Mucosa of rectum (tissue), 2 donors: Measurements from ENCODE around the gene ORM2.
"Not testable (repeated sequence)": the region's sequence is repeated elsewhere in the genome, so short reads cannot be mapped to it uniquely, and the experiment has no call there.

Experiments
- H3K27ac ChIP-seq, 2 donors: one replicate each; pipeline ENCODE4 v1.7.0; 2013; ENCODE audit warnings: inconsistent platforms in 2 of 2, low read depth in 2 of 2, low read length in 2 of 2
- H3K27me3 ChIP-seq, 2 donors: one replicate each; pipeline ENCODE4 v1.7.0; 2013; ENCODE audit warnings: low read length in 2 of 2; ENCODE audit not compliant: control insufficient read depth in 2 of 2, insufficient read depth in 2 of 2
- H3K36me3 ChIP-seq, 2 donors: one replicate each; pipeline ENCODE4 v1.7.0; 2013; ENCODE audit warnings: low read length in 2 of 2; ENCODE audit not compliant: control insufficient read depth in 2 of 2, insufficient read depth in 2 of 2
- H3K4me1 ChIP-seq, 2 donors: one replicate each; pipeline ENCODE4 v1.7.0; 2013; ENCODE audit warnings: low read length in 2 of 2, mild to moderate bottlenecking in 1 of 2; ENCODE audit not compliant: control insufficient read depth in 2 of 2, insufficient read depth in 2 of 2
- H3K4me3 ChIP-seq, 2 donors: one replicate each; pipeline ENCODE4 v1.7.0; 2013; ENCODE audit warnings: low read length in 2 of 2
- H3K9ac ChIP-seq, 2 donors: one replicate each; pipeline ENCODE4 v1.7.0; 2013; ENCODE audit warnings: low read length in 2 of 2, low read depth in 1 of 2, mild to moderate bottlenecking in 1 of 2
- H3K9me3 ChIP-seq, 2 donors: one replicate each; pipeline ENCODE4 v1.7.0; 2013; ENCODE audit warnings: low read length in 2 of 2; ENCODE audit not compliant: control insufficient read depth in 2 of 2
- donor health status: healthy.
- donor health status: Normal muscosa, but diverticular disease.

The ORM2 gene

DNA sequence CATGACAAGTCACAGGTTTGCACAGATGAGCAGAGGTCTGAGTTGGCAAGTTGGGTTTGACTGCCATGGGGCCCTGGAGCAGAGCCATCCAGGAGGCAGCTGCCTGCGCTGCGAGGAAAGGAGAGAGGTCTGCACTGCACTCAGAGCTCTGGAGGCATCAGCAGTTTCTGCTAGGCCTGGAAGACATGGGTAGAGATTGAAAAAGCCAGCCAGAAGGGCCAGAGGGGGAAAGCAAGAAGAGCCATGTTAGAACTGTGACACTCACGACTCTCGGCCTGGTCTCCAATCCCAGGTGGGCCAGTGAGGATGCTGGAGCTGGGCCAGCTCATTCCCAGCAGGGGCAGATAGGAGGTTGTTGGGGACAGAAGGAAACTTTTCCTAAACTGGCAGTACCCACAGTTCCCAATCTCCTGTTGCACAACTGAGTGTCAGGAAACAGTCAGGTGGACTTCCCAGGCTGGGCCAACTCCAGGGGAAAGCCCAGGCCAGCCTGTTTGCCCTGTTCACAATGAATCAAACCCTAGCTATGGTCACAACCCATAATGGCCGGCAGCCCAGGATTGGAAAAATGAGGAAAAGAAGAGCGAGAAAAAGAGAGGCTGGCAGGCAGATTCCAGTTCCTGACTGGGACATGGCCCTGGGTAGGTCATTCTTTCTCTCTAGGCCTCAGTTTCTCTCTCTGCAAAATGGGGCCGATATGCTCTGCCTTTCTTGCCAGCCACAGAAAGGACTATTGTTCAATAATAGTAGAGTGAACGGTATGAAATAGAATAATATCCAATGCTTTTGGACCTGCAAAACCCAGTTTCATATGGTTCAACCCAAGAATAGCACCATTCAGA is 14.6 kb upstream of the ORM2 start:
- H3K9me3 ChIP-seq: no peaks in the 10 kb centered on the region
- no peak overlapping the region for H3K27ac ChIP-seq
- H3K4me3 ChIP-seq: no peak overlapping the region
- H3K4me1 ChIP-seq: no peaks in the 10 kb centered on the region
- H3K9ac ChIP-seq: no peak overlapping the region
- H3K36me3 ChIP-seq: no peaks in the 10 kb centered on the region
- peaks cover 0 to 2% of the 10 kb centered on the region in 2 donors for H3K27me3 ChIP-seq

DNA sequence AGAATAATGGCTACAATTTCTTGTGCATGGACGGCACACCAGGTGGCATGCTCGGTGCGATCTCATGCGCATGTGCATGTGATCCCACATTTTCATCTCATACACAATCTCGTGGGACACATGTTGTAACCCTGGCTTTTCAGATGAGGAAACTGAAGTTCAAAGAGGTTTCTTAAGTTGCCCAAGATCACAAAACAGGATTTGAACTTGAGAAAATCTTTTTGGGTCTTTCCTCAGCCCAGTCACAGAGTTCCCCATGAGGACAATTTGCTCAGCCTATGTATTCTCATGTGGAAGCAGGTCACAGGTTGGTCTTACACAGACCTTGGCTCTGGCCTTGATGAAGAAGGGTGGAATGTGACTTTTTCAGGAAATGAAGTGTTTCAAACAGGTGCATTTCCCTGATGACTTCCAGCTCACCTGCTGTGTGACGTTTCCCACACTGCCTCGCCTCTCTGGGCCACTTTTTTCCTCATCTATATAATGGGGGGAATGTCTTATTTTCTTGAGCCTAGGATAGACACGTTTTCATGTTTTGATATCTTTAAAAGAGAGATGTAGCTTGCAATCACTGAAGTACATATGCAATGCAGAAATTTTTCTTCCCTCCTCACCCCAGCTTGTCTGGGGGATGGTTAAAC is 13.8 kb upstream of the ORM2 start:
- Histone ChIP-seq H3K4me3 (no peak overlapping the region), H3K36me3 (no peaks in the 10 kb centered on the region), H3K27ac (no peak overlapping the region)

DNA sequence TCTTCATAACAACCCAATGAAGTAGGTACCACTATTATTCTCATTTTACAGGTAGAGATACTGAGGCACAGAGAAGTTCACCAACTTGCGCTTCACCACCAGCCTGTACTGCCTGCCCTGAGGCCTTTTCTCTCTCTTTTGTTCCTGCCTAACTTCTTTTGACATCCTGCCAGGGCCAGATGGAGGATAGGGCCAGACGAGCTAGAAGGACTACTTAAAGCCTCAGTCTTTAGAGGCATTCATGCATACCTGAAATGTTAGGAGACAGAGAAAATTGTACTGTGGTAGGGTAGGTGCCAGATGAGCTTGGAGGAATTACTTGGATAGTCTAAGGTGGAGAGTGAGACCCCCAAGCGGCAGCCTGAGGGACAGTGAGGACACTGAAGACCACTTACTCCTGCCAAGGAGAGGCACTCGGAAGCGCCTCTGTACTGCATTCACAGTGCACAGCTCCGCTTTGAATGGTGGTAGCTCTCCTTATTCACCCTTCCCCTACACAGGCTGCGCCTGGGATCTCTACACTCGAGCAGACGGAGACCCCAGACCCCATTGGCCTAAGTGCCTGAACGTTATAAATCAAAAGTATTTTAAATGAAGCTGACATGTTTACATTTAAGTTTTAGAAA is 13.0 kb upstream of the ORM2 start:
- Histone ChIP-seq H3K27ac (no peak overlapping the region), H3K9me3 (no peaks in the 10 kb centered on the region), H3K4me3 (no peak overlapping the region), H3K36me3 (no peaks in the 10 kb centered on the region), H3K4me1 (no peaks in the 10 kb centered on the region), H3K27me3 (peaks cover 0 to 2% of the 10 kb centered on the region in 2 donors), H3K9ac (no peak overlapping the region)

More for the DNA sequence above, 13.8 kb upstream of the ORM2 start:
- Histone ChIP-seq H3K4me1 (no peaks in the 10 kb centered on the region), H3K9me3 (no peaks in the 10 kb centered on the region), H3K9ac (no peak overlapping the region), H3K27me3 (peaks cover 0 to 2% of the 10 kb centered on the region in 2 donors)

DNA sequence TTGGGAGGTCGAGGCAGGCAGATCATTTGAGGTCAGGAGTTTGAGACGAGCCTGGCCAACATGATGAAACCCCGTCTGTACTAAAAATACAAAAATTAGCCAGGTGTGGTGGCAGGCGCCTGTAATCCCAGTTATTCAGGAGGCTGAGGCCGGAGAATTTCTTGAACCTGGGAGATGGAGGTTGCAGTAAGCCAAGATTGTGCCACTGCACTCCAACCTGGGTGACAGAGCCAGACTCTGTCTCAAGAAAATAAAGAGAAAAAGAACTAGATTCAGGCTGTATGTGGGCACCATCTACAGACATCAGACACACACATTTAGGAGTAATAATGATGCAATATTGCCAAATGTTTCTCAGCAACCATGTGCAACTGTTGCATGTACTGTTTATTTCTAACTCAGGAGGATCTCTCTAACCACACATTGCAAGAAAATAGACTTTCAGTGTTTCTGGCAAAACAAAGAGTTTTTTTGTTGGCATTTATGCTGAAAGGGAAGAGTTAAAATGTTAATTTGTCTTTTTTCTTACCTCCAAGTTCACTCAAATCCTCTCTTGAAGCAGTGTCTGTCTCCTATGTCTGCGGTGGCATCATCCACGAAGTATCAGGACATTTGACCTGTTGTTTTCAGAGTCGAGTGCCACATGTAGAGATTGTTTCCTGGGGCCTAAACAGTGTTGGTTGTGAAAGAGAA is 11.9 kb upstream of the ORM2 start:
- no peaks in the 10 kb centered on the region for H3K9me3 ChIP-seq
- H3K27ac ChIP-seq: no peak overlapping the region
- peaks cover 0 to 2% of the 10 kb centered on the region in 2 donors for H3K27me3 ChIP-seq
- H3K4me3 ChIP-seq: no peak overlapping the region
- H3K36me3 ChIP-seq: no peaks in the 10 kb centered on the region
- H3K9ac ChIP-seq: no peak overlapping the region
- no peaks in the 10 kb centered on the region for H3K4me1 ChIP-seq

DNA sequence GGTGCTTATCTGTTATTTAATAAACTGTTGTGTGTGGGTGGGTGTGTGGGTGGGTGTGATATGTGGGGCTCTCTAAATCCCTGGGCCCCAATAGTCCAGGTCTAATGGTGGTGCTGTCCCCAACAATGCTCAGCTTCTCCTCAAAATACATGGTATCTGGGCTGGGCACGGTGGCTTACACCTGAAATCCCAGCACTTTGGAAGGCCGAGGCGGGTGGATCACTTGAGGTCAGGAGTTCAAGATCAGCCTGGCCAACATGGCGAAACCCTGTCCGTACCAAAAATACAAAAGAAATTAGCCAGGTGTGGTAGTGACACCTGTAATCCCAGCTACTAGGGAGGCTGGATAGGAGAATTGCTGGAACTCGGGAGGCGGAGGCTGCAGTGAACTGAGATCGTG is 11.3 kb upstream of the ORM2 start:
- H3K27ac ChIP-seq: no peak overlapping the region
- no peaks in the 10 kb centered on the region for H3K9me3 ChIP-seq

DNA sequence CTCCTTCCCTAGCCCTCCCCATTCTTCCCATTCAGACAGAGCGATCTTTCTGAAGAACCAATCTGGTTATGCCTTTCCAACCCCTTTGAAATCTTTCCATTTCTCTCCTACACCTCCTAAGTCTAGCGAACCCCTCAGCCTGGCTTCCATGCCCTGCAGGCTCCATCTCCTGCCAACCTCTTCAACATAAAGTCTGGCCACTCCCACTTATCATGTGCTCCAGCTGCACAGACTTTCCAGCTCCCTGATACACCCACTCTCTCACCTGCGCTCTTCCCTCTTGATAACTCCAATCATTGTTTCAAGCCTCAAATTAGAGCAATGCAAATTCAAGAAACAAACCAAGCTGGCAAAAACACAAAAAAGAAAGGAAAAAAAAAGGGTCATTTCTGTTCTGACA is 10.5 kb upstream of the ORM2 start:
- H3K27me3 ChIP-seq: peaks cover 0 to 2% of the 10 kb centered on the region in 2 donors
- no peaks in the 10 kb centered on the region for H3K9me3 ChIP-seq
- H3K9ac ChIP-seq: no peak overlapping the region
- H3K27ac ChIP-seq: no peak overlapping the region
- no peak overlapping the region for H3K4me3 ChIP-seq
- no peaks in the 10 kb centered on the region for H3K36me3 ChIP-seq
- H3K4me1 ChIP-seq: no peaks in the 10 kb centered on the region

More for the DNA sequence above, 11.3 kb upstream of the ORM2 start:
- H3K27me3 ChIP-seq: peaks cover 0 to 2% of the 10 kb centered on the region in 2 donors
- no peaks in the 10 kb centered on the region for H3K4me1 ChIP-seq
- H3K4me3 ChIP-seq: no peak overlapping the region
- H3K9ac ChIP-seq: no peak overlapping the region
- H3K36me3 ChIP-seq: no peaks in the 10 kb centered on the region

DNA sequence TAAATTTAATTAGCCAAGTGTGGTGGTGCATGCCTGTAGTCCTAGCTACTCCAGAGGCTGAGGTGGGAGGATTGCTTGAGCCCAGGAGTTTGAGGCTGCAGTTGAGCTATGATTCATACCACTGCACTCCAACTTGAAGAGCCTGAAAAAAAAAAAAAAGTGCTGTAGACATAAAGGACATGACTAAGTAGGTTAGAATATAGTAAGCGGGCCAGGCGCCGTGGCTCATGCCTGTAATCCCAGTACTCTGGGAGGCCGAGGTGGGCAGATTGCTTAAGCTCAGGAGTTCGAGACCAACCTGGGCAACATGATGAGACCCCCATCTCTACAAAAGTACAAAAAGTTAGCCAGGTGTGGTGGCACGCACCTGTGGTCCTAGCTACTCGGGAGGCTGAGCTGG is 9.0 kb upstream of the ORM2 start:
- not testable (repeated sequence) for H3K36me3 ChIP-seq, H3K27ac ChIP-seq, H3K27me3 ChIP-seq, H3K4me1 ChIP-seq, H3K9me3 ChIP-seq, H3K4me3 ChIP-seq, H3K9ac ChIP-seq

DNA sequence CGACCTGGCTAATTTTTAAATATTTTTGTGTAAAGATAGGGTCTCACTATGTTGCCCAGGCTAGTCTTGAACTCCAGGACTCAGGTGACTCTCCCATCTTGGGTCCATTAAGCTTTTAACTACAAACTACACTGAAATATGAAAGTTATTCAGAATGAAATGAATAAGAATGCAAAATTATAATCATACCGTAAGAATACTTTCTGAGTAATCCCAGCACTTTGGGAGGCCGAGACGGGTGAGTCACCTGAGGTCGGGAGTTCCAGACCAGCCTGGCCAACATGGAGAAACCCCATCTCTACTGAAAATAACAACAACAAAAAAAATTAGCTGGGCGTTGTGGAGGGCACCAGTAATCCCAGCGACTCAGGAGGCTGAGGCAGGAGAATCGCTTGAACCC is 7.9 kb upstream of the ORM2 start:
- H3K4me3 ChIP-seq: no peak overlapping the region
- no peaks in the 10 kb centered on the region for H3K9me3 ChIP-seq
- peaks cover 0 to 2% of the 10 kb centered on the region in 2 donors for H3K27me3 ChIP-seq
- H3K27ac ChIP-seq: no peak overlapping the region
- no peak overlapping the region for H3K9ac ChIP-seq
- no peaks in the 10 kb centered on the region for H3K36me3 ChIP-seq
- H3K4me1 ChIP-seq: no peaks in the 10 kb centered on the region

DNA sequence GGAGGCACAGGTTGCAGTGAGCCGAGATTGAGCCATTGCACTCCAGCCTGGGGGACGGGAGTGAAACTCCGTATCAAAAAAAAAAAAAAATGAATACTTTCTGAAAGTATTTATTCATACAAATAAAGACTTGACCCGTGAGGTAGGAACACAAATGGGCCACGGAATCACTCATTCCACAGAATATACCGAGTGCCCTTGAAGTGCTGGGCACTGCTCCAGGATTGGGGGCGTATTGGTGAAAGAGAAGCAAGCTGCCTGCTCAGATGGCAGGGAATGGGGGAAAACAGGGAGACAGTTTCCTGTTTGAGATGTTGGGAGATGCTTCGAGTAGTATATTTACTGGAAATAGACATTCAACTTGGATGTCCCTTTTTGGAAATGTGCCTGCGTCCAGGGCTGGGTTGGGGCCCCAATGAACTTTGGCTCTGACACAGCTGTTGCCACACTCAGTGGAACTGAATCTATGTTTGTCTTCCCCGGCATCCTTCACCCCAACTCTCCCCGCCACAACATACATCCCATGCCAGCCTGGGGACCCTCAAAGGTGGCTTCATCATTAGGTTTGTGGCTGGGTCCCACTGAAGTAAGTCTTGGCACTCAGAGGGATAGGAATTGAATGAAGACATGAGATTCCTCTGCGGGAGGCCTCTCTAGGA is 7.4 kb upstream of the ORM2 start:
- not testable (repeated sequence) for H3K9me3 ChIP-seq, H3K9ac ChIP-seq, H3K36me3 ChIP-seq, H3K27ac ChIP-seq, H3K4me3 ChIP-seq, H3K4me1 ChIP-seq, H3K27me3 ChIP-seq
